ENCODE measurements around the gene PHOSPHO1. TPM values are rescaled to one million over a fixed set of nuclear protein-coding genes. Genes with fewer than 3 reads are reported as not detected.

The PHOSPHO1 gene
- total RNA-seq, 1 donor from 2014 or later: not detected

DNA sequence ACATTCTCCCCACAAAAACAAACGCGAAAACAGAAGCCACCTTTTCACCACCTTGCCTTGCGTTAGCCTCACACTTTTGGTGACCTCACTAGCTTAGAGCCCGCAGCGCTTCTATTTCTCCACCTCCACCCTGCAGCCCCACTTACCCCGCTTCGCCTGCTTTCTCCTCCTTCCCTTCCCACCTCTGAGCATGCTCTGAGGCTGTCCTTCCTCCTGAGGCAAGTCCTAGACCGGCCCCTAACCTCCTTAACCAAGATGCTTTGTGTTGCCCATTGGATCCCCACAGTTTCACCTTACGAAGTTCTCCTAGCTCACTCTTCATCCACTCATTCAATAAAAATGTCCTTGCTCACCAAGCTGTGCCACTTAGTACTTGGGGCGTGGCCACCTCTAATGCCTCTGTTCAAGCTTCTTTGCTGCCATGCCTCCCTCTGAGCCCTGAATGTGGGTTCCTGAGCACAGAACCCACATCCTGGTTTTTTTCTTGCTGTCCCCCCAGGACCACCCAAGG is 21.5 kb downstream of the PHOSPHO1 start:
- no peak overlapping the region for H3K4me3 ChIP-seq
- TF ChIP-seq, protein P1, sequence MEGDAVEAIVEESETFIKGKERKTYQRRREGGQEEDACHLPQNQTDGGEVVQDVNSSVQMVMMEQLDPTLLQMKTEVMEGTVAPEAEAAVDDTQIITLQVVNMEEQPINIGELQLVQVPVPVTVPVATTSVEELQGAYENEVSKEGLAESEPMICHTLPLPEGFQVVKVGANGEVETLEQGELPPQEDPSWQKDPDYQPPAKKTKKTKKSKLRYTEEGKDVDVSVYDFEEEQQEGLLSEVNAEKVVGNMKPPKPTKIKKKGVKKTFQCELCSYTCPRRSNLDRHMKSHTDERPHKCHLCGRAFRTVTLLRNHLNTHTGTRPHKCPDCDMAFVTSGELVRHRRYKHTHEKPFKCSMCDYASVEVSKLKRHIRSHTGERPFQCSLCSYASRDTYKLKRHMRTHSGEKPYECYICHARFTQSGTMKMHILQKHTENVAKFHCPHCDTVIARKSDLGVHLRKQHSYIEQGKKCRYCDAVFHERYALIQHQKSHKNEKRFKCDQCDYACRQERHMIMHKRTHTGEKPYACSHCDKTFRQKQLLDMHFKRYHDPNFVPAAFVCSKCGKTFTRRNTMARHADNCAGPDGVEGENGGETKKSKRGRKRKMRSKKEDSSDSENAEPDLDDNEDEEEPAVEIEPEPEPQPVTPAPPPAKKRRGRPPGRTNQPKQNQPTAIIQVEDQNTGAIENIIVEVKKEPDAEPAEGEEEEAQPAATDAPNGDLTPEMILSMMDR (IDR thresholded peaks at IDR 0.05): no peak
- DNase-seq (ENCODE audit: low spot score in 2 of 2): no peak
- no peaks in the 10 kb centered on the region for H3K9me3 ChIP-seq
- H3K36me3 ChIP-seq: no peaks in the 10 kb centered on the region
- intact Hi-C loops (cut with DNase I): no loop called here
- H3K4me1 ChIP-seq: no peaks in the 10 kb centered on the region
- H3K27ac ChIP-seq: no peak overlapping the region
- H3K27me3 ChIP-seq: no peaks in the 10 kb centered on the region

DNA sequence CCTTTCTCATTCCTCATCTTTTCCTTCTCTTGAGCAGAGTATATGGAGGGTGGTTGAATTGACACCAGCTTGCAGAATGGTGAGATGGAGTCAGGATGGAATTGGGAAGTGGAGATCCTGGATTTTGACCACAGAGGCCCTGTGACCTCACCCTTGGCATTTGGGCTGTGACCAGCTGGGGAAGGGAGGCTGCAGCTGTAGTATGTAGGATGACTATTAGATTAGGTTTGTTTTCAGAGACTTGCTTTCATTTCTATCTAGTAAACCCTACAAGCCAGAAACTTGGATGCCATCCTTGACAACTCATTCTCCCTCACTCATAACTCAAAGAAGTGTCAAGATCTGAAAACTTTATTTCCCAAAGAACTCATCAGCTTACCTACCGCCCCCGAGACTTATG is 26.1 kb downstream of the PHOSPHO1 start:
- no peaks in the 10 kb centered on the region for H3K36me3 ChIP-seq
- no peaks in the 10 kb centered on the region for H3K4me1 ChIP-seq
- no peak overlapping the region for H3K4me3 ChIP-seq
- no peak overlapping the region for H3K27ac ChIP-seq
- intact Hi-C loops (cut with DNase I): no loop called here
- TF ChIP-seq, protein P1 (IDR thresholded peaks at IDR 0.05): no peak
- DNase-seq (ENCODE audit: low spot score in 2 of 2): no peak
- H3K27me3 ChIP-seq: no peaks in the 10 kb centered on the region
- H3K9me3 ChIP-seq: no peaks in the 10 kb centered on the region

DNA sequence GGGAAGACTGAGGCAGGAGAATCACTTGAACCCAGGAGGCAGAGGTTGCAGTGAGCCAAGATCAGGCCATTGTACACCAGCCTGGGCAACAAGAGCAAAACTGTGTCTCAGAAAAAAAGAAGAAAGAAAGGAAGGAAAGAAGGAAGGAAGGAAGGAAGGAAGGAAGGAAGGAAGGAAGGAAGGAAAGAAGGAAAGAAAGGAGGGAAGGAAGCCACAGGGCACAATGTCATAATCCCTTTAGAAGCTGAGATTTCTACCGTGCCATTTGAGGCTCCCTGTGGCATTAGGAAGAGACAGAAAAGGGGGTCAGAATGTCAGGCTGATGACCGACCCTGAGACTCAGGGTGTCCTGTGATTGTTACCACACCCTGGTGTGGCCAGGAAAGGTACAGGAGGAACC is 26.8 kb downstream of the PHOSPHO1 start:
- Histone ChIP-seq H3K4me3 (no peak overlapping the region), H3K27ac (no peak overlapping the region), H3K9me3 (no peaks in the 10 kb centered on the region), H3K4me1 (no peaks in the 10 kb centered on the region), H3K27me3 (no peaks in the 10 kb centered on the region), H3K36me3 (no peaks in the 10 kb centered on the region)
- intact Hi-C loops (cut with DNase I): no loop called here
- TF ChIP-seq, protein P1 (IDR thresholded peaks at IDR 0.05): no peak
- DNase-seq (ENCODE audit: low spot score in 2 of 2): no peak

DNA sequence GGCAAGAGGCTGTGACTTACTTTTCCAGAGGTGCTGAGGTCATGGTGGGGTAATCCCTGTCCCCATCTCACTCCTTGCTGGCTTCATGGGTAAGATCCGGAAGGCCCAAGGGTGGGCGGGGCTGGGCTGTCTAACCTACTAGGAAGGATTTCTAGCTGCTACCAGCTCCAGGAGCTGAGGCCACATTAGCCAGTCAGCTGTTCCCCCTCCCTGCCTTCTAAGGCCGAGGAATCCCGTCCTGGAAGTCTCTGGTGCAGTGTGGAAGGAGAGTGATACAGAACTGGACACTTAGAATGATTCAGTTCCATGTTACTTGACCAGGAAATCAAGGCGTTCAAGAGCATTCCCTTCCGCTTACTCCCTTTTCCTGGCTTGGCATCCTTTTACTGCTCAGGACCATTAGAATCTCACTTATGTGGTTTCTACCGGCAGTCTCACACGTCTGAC is 29.1 kb downstream of the PHOSPHO1 start:
- TF ChIP-seq, protein P1 (IDR thresholded peaks at IDR 0.05): no peak
- Histone ChIP-seq H3K9me3 (no peaks in the 10 kb centered on the region), H3K4me3 (no peak overlapping the region), H3K27ac (no peak overlapping the region), H3K4me1 (no peaks in the 10 kb centered on the region), H3K27me3 (no peaks in the 10 kb centered on the region), H3K36me3 (no peaks in the 10 kb centered on the region)
- intact Hi-C loops (cut with DNase I): no loop called here
- no peak for DNase-seq (ENCODE audit: low spot score in 2 of 2)

DNA sequence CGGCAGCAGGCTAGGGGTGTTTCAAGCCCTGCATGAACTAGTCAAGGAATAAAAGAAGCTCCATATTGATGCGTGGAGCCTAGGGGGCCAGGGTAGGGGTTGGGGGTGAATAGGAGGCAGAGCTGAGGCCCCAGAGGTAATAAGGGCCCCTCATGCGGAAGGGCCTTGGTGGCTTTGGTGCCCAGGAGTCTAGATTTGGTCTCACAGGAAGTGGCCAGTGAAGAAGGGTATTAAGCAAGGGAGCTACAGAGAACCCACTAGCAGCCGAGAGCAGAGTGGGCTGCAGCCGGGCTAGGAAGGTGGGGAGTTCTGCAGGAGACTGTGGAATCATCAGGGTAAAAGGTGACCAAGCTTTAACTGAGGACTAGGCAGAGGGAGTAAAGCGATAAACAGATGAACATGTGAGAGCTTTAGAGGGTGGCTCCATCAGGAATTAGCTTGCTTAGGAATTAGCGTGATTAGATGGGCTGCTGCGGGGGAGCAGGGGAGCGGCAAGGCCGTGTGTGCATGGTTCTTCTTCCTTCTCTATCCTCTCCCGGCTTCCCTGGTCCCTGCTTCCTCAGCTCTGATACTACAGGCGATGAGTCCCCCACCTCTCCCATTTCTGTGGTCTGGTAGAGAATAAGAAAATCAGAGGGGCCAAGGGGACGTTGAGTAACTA is 30.0 kb downstream of the PHOSPHO1 start:
- no peak overlapping the region for H3K4me3 ChIP-seq
- H3K36me3 ChIP-seq: no peaks in the 10 kb centered on the region
- H3K4me1 ChIP-seq: no peaks in the 10 kb centered on the region
- intact Hi-C loops (cut with DNase I): no loop called here
- no peak for DNase-seq (ENCODE audit: low spot score in 2 of 2)
- TF ChIP-seq, protein P1 (IDR thresholded peaks at IDR 0.05): no peak
- no peak overlapping the region for H3K27ac ChIP-seq
- no peaks in the 10 kb centered on the region for H3K9me3 ChIP-seq
- no peaks in the 10 kb centered on the region for H3K27me3 ChIP-seq

Measured in ascending aorta (tissue), 2 donors.